WTC11 (cell line): Measurements from ENCODE around the gene GTF2H1. TPM values are rescaled to one million over a fixed set of nuclear protein-coding genes. Genes with fewer than 3 reads are reported as not detected.

ENCODE experiments used
- ATAC-seq: fragments of 200-7000 bp; cut with Tn5 transposase; 2 replicates; pipeline ENCODE4 v1.10.0; 2021; ENCODE audit warnings: mild to moderate bottlenecking, moderate library complexity
- CTCF ChIA-PET: fragments of 300-600 bp; sonication (Branson Sonifier 250); formaldehyde crosslinking; loops from one replicate; lab custom pipeline; 2021; ENCODE audit warnings: antibody characterized with exemption; lab: Charles Lee
- POLR2A ChIA-PET: fragments of 350-600 bp; sonication (Branson Sonifier 250); formaldehyde crosslinking; loops from one replicate; lab custom pipeline; 2021; ENCODE audit warnings: antibody characterized with exemption; lab: Charles Lee
- DNase-seq: peaks from one replicate; pipeline ENCODE4 v3.0.0; 2021; ENCODE audit warnings: low spot score
- H3K27ac Mint-ChIP-seq: 2 replicates; pipeline ENCODE4 v1.8.0; 2021; ENCODE audit warnings: mixed read lengths
- H3K27me3 Mint-ChIP-seq: 2 replicates; pipeline ENCODE4 v1.8.0; 2021; ENCODE audit warnings: low read depth, mild to moderate bottlenecking, moderate library complexity, mixed read lengths
- H3K36me3 Mint-ChIP-seq: 2 replicates; pipeline ENCODE4 v1.8.0; 2021; ENCODE audit warnings: mixed read lengths
- H3K4me1 Mint-ChIP-seq: 2 replicates; pipeline ENCODE4 v1.8.0; 2022; ENCODE audit warnings: mixed read lengths
- H3K4me3 Mint-ChIP-seq: 2 replicates; pipeline ENCODE4 v1.8.0; 2021; ENCODE audit warnings: mild to moderate bottlenecking, moderate library complexity, mixed read lengths
- H3K9me3 Mint-ChIP-seq: 2 replicates; pipeline ENCODE4 v1.8.0; 2021; ENCODE audit warnings: mixed read lengths
- AR ChIP-seq: fragments of 250-450 bp; sonication (Bioruptor Pico); IDR thresholded peaks from 2 replicates; pipeline ENCODE4 v1.9.0; 2021; ENCODE audit warnings: mild to moderate bottlenecking
- EMX1 ChIP-seq: fragments of 250-450 bp; sonication (Bioruptor Pico); IDR thresholded peaks from 2 replicates; pipeline ENCODE4 v1.8.0; 2021; ENCODE audit warnings: mild to moderate bottlenecking
- JAZF1 ChIP-seq: fragments of 250-450 bp; sonication (Bioruptor Pico); IDR thresholded peaks from 2 replicates; pipeline ENCODE4 v1.9.0; 2021; ENCODE audit warnings: moderate library complexity, mild to moderate bottlenecking, inconsistent platforms
- JUN ChIP-seq: sonication (generic); formaldehyde crosslinking; IDR thresholded peaks from 2 replicates; pipeline ENCODE4 v1.8.0; 2023; ENCODE audit warnings: mild to moderate bottlenecking, missing genetic modification reagents
- OVOL2 ChIP-seq: fragments of 250-450 bp; sonication (Bioruptor Pico); IDR thresholded peaks from 2 replicates; pipeline ENCODE4 v1.9.0; 2021; ENCODE audit warnings: mild to moderate bottlenecking, borderline replicate concordance
- STAT6 ChIP-seq: sonication (generic); formaldehyde crosslinking; conservative IDR thresholded peaks from 2 replicates; pipeline ENCODE4 v1.8.1; 2023; ENCODE audit warnings: mild to moderate bottlenecking, low read depth, missing genetic modification reagents, moderate library complexity
- ZNF232 ChIP-seq: sonication (generic); formaldehyde crosslinking; IDR thresholded peaks from 2 replicates; pipeline ENCODE4 v1.8.0; 2022; ENCODE audit warnings: mild to moderate bottlenecking, missing genetic modification reagents
- ZNF423 ChIP-seq: fragments of 250-450 bp; sonication (Bioruptor Pico); IDR thresholded peaks from 2 replicates; pipeline ENCODE4 v2.1.2; 2022; ENCODE audit warnings: mild to moderate bottlenecking, moderate library complexity
- total RNA-seq: library from RNA; stranded (reverse); gene quantifications from 3 replicates; pipeline ENCODE4 v1.2.3, GENCODE V29; 2021
- TF ChIP-seq, protein P1 (sequence below): sonication (generic); formaldehyde crosslinking; IDR thresholded peaks from 2 replicates; pipeline ENCODE4 v1.8.1; 2023; ENCODE audit warnings: mild to moderate bottlenecking, missing genetic modification reagents
- TF ChIP-seq, protein P2 (sequence below): sonication (generic); formaldehyde crosslinking; IDR thresholded peaks from 2 replicates; pipeline ENCODE4 v1.8.1; 2022; ENCODE audit warnings: mild to moderate bottlenecking, moderate library complexity, missing genetic modification reagents
- TF ChIP-seq, protein P3 (sequence below): sonication (generic); formaldehyde crosslinking; IDR thresholded peaks from 2 replicates; pipeline ENCODE4 v1.8.0; 2023; ENCODE audit warnings: missing genetic modification reagents, mild to moderate bottlenecking, borderline replicate concordance
- TF ChIP-seq, protein P4 (sequence below): sonication (generic); formaldehyde crosslinking; IDR thresholded peaks from 2 replicates; pipeline ENCODE4 v1.8.1; 2023; ENCODE audit warnings: mild to moderate bottlenecking, moderate library complexity, missing genetic modification reagents

Gene GTF2H1
- total RNA-seq, 1 experiment from 2014 or later = 24.1 TPM

DNA sequence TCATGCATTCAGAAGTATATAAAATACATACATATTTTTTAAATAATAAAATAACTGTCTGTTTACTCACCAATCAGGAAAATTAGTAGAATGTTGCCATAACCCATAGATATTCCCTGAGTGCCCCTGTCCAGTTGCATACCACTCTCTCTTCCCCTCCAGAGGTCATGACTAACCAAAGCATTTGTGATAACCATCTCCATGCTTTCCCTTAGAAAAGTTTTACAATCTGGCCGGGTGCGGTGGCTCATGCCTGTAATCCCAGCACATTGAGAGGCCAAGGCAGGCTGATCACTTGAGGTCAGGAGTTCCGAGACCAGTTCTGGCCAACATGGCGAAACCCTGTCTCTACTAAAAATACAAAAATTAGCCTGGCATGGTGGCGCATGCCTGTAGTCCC is 38.8 kb downstream of the GTF2H1 start (continued):
- TF ChIP-seq AR (CRISPR knock-in tag) (no peak), STAT6 (CRISPR knock-in tag) (no peak)

DNA sequence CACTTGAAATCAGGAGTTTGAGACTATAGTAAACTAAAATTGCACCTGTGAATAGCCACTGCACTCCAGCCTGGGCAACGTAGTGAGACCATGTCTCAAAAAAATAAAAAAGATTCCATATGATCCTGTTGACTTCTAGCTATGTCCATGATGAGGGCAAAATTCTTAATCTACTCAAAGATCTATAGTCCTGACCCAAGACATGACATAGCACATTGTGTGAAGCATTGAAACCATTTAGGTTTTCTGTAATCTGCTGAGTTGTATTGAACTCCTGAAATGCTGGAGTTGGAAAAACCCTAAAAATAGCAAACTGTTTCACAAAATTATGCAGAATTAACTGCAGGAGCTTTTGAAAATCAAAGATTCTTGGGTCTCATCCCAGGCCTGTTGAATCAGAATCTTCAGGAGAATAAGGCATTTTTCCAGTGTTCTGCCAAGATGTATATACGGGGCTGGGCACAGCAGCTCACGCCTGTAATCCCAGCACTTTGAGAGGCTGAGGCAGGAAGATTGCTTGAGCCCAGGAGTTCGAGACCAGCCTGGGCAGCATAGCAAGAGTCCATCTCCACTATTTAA is 42.2 kb downstream of the GTF2H1 start:
- no peaks in the 10 kb centered on the region for H3K27me3 Mint-ChIP-seq
- H3K27ac Mint-ChIP-seq = no peak overlapping the region
- no peak for TF ChIP-seq AR (CRISPR knock-in tag)
- TF ChIP-seq, protein P1, sequence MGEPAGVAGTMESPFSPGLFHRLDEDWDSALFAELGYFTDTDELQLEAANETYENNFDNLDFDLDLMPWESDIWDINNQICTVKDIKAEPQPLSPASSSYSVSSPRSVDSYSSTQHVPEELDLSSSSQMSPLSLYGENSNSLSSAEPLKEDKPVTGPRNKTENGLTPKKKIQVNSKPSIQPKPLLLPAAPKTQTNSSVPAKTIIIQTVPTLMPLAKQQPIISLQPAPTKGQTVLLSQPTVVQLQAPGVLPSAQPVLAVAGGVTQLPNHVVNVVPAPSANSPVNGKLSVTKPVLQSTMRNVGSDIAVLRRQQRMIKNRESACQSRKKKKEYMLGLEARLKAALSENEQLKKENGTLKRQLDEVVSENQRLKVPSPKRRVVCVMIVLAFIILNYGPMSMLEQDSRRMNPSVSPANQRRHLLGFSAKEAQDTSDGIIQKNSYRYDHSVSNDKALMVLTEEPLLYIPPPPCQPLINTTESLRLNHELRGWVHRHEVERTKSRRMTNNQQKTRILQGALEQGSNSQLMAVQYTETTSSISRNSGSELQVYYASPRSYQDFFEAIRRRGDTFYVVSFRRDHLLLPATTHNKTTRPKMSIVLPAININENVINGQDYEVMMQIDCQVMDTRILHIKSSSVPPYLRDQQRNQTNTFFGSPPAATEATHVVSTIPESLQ = no peak
- TF ChIP-seq JAZF1 (CRISPR knock-in tag) = no peak
- no peak for TF ChIP-seq EMX1
- no peak for TF ChIP-seq JUN (CRISPR knock-in tag)
- TF ChIP-seq ZNF232 (CRISPR knock-in tag) = no peak
- no peak for TF ChIP-seq ZNF423
- TF ChIP-seq, protein P2, sequence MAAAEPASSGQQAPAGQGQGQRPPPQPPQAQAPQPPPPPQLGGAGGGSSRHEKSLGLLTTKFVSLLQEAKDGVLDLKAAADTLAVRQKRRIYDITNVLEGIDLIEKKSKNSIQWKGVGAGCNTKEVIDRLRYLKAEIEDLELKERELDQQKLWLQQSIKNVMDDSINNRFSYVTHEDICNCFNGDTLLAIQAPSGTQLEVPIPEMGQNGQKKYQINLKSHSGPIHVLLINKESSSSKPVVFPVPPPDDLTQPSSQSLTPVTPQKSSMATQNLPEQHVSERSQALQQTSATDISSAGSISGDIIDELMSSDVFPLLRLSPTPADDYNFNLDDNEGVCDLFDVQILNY = no peak
- TF ChIP-seq OVOL2 = no peak
- no peak overlapping the region for H3K4me3 Mint-ChIP-seq
- no peaks in the 10 kb centered on the region for H3K9me3 Mint-ChIP-seq
- ATAC-seq (no peak), DNase-seq (no peak)
- H3K36me3 Mint-ChIP-seq = peaks cover 32% of the 10 kb centered on the region
- ChIA-PET CTCF (interaction anchor here (0.7 kb wide), 1 partner anchor 17 kb away, joined by 3 read pairs; no protein-coding TSS in a partner anchor), POLR2A (no interaction called here)
- H3K4me1 Mint-ChIP-seq = no peaks in the 10 kb centered on the region

- no peak for DNase-seq
- Mint-ChIP-seq H3K4me3 (no peak overlapping the region), H3K36me3 (peaks cover 32% of the 10 kb centered on the region), H3K27ac (no peak overlapping the region), H3K27me3 (no peaks in the 10 kb centered on the region), H3K4me1 (no peaks in the 10 kb centered on the region), H3K9me3 (no peaks in the 10 kb centered on the region)
- ATAC-seq = no peak
- ChIA-PET CTCF (no interaction called here), POLR2A (no interaction called here)
- TF ChIP-seq, protein P3, sequence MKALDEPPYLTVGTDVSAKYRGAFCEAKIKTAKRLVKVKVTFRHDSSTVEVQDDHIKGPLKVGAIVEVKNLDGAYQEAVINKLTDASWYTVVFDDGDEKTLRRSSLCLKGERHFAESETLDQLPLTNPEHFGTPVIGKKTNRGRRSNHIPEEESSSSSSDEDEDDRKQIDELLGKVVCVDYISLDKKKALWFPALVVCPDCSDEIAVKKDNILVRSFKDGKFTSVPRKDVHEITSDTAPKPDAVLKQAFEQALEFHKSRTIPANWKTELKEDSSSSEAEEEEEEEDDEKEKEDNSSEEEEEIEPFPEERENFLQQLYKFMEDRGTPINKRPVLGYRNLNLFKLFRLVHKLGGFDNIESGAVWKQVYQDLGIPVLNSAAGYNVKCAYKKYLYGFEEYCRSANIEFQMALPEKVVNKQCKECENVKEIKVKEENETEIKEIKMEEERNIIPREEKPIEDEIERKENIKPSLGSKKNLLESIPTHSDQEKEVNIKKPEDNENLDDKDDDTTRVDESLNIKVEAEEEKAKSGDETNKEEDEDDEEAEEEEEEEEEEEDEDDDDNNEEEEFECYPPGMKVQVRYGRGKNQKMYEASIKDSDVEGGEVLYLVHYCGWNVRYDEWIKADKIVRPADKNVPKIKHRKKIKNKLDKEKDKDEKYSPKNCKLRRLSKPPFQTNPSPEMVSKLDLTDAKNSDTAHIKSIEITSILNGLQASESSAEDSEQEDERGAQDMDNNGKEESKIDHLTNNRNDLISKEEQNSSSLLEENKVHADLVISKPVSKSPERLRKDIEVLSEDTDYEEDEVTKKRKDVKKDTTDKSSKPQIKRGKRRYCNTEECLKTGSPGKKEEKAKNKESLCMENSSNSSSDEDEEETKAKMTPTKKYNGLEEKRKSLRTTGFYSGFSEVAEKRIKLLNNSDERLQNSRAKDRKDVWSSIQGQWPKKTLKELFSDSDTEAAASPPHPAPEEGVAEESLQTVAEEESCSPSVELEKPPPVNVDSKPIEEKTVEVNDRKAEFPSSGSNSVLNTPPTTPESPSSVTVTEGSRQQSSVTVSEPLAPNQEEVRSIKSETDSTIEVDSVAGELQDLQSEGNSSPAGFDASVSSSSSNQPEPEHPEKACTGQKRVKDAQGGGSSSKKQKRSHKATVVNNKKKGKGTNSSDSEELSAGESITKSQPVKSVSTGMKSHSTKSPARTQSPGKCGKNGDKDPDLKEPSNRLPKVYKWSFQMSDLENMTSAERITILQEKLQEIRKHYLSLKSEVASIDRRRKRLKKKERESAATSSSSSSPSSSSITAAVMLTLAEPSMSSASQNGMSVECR = no peak
- TF ChIP-seq, protein P4, sequence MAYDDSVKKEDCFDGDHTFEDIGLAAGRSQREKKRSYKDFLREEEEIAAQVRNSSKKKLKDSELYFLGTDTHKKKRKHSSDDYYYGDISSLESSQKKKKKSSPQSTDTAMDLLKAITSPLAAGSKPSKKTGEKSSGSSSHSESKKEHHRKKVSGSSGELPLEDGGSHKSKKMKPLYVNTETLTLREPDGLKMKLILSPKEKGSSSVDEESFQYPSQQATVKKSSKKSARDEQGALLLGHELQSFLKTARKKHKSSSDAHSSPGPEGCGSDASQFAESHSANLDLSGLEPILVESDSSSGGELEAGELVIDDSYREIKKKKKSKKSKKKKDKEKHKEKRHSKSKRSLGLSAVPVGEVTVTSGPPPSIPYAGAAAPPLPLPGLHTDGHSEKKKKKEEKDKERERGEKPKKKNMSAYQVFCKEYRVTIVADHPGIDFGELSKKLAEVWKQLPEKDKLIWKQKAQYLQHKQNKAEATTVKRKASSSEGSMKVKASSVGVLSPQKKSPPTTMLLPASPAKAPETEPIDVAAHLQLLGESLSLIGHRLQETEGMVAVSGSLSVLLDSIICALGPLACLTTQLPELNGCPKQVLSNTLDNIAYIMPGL (CRISPR knock-in tag) = no peak
Measured at GRCh38 chr11:18365741-18366140, 43.4 kb downstream of the GTF2H1 start.
